Activated CD8-positive, alpha-beta memory T cell treated with anti-CD3 and anti-CD28 coated beads, Interleukin-2, amount 50 U/mL, for 24 hours (primary cell): ENCODE measurements around the gene CSNK2A1.

Source experiments
- DNase-seq: peaks from one replicate; pipeline ENCODE4 v3.0.0-alpha.2; 2020; ENCODE audit errors: extremely low read depth

The CSNK2A1 gene

DNA sequence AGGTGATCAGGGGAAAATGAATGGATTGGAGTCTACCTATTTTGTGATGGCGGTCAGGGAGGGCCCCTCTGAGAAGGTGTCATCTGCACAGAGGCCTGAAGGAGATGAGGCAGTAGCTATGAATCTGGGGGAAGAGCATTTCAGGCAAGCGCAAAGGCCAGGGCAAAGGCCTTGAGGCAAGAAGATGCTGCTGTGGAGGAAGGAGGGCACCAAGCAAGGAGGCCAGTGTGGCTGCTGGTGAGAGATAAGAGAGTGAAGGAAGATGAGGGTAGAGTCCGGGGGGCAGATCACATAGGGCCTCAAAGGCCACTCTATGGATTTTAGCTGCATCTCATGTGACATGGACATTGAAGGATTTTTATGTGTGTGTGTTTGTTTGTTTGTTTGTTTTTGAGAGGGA is 20.6 kb upstream of the CSNK2A1 start:
- DNase-seq, result no peak

DNA sequence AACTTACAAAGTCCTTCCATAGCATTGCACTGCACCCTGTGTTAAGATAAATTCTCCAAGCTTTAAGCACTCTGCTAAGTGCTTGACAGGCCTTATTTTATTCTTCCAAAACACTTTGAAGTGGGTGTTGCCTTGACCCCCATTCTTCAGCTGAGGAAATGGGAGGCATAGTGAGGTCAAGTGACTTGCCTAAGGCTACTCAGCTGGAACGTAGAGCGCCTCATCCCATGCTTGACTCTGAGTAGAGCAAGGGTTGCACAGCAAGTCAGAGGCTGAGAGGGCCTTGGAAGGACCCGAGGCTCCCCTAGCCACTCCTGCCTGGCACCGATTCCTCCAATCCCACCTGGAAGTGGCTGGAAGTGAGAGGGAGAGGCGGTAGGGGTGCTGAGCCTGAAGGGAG is 19.6 kb upstream of the CSNK2A1 start:
- DNase-seq, result no peak

DNA sequence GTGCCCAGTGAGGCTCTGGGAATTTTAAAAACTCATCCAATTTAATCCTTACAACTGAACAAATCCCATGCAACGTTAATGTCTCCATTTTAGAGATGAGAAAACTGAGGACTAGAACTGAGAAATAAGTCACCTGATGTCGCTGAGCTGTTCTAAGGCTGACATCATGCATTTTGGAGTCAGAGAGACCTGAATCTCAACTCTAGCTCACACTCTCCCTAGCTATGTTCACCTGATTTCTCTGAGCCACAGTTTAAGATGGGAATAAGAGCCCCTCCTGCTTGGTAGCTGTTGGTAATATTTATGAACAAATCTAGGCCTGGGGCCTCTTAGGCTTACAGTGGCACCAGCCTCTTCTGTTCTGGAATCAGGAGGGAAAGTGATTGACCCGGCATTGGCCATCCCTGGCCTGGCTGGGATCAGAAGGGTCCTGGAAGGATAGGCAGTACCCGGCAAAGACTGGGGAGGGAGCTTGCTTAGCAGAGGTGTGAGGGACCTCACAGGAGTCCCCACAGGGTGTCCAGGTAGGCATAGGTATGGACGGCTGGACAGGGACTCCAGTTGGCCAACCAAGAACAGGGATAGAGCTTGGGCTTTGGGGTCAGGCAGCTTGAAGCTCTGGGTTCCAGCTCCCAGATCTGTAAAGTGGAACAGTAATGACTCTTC is 18.8 kb upstream of the CSNK2A1 start:
- no peak for DNase-seq

DNA sequence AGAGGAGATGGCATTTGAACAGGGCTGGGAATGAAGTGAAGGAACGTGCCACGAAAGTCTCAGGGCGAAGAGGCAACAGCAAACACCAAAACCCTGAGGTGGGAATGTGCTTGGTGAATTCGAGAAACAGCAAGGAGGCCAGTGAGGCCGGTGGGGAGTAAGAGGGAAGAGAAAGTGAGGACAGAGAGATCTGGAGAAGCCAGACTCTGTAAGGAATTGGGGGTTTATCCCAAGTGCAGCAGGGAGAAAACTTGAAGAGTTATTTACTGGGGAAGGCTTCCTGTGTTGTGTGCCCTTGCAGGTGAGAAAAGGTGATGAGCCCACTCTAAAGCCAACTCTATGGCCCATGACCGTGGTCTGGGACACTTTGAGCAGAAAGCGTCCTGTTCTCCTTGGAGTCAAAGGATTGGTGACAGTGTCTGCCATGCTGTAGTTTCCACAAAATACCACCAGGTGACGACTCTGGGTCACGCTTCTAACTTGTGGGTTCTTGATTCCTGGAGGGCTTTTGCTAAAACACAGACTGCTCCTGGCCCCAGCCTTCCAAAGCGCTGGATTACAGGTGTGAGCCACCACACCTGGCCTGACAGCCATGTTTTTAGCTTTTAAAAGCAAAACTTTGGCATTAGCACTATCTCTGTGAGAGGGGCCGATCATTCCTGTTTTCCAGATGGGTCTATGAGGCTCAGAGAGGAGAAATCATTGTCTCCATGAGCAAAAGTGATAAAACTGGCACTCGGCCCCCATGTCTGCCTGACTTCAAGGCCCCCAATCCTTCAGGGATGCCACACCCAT is 18.0 kb upstream of the CSNK2A1 start:
- DNase-seq, result no peak

DNA sequence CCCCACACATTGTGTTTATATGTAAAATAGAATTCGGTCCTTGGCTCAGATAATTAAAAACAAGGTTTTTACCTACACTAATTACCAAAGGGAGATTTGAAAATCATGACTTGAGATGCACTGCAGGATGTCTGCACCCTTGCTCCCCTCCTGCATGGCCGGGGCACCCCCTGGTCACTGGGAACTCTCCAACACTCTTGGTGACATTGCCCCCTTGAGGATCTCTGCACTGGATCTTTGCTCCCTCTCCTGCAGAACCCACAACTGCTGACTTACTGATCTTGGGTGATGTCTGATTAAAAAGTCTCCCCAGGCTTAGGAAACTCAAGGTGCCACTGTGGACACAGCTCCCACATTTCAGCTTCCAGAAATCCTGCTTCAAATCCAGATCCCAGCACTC is 17.1 kb upstream of the CSNK2A1 start:
- no peak for DNase-seq

DNA sequence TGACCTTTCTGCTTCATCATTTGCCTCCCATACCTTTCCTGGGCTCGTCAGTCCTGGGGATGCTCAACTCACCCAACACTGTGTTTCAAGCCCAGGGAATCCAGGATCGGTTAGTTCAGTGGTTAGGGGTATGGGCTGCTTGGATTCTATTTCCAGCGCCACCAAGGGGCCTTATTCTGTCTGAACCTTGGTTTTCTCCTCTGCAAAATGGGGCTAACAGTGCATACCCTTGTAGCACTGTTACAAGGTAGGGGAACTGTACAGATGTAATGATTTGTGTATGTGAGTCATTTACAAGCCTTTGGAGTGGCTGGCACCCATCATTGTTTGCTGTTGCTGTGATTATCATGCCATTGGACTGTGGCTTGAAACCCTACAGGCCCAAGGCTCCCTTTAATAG is 14.5 kb upstream of the CSNK2A1 start:
- DNase-seq, result no peak

DNA sequence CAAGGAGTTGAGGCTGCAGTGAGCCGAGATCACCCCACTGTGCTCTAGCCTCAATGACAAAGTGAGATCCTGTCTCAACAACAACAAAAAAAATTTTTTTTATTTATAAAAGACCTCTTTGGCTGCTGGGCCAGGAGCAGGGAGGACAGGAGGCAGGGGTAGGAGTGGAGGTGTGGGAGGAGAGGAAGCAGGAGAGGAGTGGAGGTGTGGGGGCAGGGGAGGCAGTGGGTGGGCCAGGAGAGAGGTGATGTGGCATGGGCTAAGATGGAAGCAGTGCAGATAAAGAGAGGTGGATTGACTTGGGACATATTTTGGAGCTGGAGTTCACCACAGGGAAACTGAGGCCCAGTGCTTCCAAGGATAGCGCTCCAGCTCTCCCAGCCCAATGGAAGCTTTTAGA is 13.4 kb upstream of the CSNK2A1 start:
- DNase-seq, result no peak

DNA sequence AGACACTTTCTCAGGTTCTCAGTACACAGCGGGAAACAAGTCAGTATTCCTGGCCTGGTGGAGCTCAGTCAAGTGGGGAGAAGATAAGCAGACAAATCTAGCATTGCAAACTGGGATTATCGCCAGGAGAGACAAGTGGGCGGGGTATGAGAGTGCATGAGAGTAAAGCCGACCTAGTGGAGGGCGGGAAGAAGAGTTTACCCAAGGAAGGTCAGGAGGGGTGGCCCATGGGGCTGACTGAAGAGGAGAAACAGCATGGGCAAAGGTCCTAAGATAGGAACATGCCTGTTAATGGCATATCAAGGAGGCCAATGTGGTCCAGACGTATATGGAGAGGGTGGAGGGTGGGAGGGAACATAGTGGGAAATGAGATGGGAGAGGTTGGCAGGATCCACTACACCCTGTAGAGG is 12.4 kb upstream of the CSNK2A1 start:
- no peak for DNase-seq

DNA sequence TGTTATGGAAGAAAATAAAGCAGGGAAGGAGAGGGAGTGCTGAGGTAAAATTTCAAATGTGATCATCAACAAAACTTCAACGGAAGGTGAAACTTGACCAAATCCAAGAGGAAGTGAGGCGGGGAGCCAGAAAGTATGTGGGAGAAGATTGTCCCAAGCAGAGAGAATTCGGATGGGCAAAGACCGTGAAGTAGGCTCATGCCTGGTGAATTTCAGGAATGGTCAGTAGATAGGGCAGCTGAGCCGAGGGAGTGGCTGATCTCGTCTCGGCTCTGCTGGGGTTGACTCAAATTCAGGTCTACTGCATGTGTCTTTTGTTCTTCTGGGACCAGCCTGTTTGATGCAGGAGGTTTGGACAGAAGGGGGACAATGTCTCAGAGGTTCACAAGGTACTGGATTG is 7.0 kb upstream of the CSNK2A1 start:
- DNase-seq, result no peak

DNA sequence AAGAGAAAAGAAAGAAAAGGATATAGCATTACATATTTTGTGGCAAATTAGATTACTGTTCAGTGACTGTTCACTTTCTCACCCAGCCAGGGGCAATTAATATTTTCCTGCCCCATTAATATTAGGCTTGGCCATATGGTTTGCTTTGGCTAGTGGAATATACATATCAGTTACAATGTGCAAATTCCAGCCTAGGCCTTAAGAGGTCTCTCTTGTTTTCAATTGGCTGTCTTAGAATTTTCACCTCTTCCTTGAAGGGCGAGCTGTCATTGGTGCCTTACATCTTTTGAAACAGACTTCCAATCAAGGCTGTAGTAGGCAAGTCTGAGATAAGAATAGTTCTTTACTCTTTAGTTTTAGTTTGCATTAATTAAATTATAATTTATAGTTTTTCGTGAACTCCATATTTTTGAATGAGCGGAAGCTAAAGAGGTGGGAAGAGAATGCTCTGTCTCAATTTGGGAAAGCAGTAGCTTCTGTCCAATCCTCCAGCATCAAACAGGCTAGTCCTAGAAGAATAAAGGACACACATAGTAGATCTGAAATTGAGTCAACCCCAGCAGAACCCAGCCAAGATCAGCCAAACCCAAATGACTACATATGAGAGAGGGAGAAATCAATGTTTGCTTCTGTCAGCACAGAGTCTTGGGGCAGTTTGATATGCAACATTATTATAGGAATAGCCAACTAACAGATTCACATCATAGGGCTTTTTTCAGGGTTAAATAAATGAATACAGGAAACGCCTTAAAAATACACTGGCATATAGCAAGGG is 6.3 kb upstream of the CSNK2A1 start:
- no peak for DNase-seq

DNA sequence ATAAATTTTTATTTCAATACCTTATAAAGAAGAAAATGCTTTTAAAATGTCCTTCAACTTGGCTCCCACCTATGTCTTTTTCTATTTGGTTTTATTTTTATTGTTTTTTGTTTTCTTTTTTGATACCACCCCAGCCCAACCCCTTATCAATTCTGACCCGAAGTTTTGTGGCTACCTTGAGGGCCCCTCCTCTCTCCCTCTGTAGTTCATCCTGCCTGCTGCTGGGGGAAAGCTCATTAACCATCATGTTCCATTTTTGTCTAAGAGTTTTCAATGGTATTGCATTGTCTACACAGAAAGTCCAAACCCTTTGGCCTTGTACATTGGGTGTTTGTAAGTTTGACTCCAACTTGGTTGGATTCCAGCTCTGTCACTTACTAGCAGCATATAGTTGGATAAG is 5.3 kb upstream of the CSNK2A1 start:
- no peak for DNase-seq

DNA sequence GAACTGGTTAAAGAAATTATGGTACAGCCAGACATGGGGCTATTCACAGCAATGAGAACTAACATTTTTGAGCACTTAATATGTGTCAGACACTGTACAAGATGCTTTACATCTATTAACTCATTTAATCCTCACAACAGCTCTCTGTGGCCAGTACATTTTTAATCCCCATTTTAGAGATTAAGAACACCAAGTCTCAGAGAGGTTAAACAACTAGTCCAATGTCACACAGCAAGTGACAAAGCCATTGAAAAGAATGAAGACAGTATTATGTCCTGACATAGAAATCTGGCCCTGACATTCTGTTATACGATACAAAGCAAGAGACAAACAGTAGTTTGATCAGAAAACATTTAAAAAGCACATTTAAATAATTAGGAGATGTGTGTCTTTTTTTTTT is 3.8 kb upstream of the CSNK2A1 start:
- DNase-seq, result no peak

DNA sequence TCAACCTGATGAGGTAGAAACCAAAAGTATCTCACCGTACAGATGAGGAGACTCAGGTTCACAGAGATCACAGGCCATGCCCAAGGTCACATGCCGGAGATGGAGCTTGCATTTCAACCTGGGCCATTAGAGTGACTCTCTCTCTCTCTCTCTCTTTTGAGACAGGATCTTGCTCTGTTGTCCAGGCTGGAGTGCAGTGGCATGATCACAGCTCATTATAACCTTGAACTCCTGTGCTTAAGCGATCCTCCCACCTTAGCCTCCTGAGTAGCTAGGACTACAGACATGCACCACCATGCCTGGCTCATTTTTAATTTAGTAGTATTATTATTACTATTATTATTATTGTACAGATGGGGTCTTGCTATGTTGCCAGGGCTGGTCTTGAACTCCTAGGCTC is 2.8 kb upstream of the CSNK2A1 start:
- DNase-seq, result no peak

DNA sequence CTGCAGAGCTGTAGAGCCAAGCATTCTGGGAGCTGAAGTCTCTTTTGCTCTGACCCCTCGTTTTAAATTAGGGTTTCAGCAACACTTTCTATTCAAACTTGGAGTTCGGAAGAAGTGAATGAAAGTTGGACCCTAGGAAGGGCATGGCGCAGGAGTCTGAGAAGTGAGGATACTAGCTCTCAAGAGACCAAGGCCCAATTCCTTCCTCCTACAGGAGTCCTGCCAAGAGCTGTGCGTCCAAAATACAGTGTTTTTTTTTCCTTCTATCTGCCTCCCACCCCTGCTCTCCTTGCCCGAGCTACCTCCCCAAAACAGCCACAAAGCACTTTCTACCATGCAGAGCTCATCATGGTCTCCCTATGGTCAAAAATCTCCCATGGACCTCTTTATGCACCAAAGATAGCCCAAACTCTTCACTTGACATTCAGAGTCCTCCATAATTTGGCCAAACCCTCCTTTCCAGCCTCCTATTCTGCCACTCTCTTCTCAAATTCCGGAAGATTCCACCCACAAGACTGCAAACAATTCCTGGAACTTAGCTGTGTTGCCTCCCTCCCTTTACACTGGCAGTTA is 649 bp upstream of the CSNK2A1 start:
- no peak for DNase-seq

DNA sequence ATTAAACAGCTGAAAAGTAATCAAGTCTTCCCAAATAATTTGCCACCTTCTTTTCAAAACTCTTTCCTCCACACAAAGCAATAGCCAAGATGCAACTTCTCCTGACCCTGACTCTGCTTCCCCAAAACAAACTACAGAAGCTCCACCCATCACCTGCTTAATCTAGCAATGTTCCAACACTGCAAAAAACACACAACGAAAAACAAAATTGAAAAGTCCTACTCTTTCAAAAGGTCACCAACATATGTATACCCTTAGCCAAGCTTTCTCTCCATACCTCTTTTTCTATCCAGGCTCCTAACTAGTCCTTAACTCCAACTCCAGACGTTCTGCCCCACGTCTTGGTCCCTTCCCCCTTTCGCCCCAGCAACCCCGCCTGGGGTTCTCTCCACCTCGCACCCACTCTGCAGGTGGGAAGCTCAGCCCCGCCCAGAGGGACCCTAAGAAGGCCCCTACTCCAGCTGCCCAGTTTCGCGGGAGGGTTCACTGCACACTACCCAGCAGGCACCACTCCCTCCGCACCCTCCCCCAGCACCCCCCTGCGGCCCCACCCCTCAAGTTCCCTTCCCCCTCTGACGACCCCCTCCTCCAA is 717 bp downstream of the CSNK2A1 start:
- no peak for DNase-seq

DNA sequence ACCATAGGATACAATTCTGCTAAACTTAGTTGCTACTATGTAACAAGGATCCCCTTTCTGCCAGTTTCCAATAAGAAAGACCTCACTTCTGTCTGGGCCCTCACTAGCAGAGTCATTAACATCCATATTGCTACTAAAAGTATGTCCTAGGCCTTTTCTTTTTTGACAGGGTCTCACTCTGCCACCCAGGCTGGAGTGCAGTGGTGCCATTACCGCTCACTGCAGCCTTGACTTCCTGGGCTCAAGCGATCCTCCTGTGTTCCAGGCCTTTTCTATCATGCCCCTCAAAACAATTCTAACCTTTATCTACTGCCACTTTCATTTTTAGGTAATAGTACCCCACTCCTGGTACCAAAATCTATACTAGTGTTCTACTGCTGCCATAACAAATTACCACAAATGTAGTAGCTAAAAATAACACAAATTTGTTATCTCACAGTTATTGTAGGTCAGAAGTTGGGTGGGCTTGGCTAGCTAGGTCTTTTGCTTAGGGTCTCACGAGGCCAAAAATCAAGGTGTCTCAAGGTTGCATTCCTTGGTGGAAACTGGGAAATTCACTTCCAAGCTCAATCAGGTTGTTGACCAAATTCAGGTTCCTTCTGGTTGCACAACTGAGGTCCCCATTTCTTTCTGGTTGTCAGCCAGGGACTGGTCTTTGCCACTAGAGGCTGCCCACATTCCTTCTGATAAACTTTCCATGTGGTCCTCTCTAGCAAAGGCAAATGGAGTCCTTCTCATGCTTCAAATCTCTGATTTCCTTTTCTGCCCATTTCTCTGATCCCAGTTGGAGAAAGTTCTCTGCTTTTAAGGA is 3.0 kb downstream of the CSNK2A1 start:
- DNase-seq, result no peak

DNA sequence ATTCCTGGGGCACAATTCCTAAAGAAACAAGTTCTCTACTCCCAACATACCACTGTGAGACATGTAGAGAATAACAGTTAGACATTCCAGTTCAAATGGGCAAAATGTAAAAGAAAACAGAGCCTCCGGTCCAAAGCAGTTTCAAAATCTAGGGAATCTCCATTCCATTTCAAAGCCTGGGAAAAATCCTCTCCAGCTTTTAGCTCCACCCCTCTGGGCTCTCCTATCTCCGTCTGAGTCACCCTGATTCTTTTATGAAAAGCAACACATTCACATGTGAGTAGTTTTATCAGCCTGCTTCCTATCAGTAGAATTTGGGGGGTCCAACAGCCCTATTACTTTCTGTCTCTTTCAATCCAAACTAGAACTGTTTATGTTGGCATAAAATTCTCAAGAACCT is 3.7 kb downstream of the CSNK2A1 start:
- DNase-seq, result no peak

DNA sequence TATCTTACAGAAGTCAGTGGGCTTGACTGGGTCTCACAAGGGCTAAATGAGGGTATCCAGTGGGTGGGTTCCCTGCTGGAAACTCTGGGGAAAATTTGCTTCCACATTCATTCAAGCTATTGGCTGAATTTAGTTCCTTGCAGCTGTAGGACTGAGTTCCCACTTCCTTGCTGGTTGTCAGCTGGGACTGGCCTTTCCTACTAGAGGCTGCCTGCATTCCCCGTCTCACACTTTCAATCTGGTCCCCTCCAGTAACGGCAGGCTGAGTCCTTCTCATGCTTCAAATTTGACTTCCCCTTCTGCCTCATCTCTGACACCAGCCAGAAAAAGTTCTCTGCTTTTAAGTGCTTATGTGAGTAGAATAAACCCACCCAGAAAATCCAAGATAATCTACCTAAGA is 4.4 kb downstream of the CSNK2A1 start:
- no peak for DNase-seq

DNA sequence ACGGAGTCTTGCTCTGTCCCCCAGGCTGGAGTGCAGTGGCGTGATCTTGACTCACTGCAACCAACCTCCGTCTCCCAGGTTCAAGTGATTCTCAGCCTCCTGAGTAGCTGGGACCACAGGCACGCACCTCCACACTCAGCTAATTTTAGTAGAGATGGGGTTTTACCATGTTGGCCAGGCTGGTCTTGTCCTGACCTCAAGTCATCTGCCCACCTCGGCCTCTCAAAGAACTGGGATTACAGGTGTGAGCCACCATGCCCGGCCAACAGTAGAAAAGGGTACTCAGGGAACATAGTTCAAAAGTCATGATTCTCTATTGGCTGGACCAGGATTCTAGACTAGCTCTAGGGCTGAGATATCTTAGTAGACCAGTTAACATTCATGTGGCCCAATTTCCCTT is 5.6 kb downstream of the CSNK2A1 start:
- DNase-seq, result no peak

DNA sequence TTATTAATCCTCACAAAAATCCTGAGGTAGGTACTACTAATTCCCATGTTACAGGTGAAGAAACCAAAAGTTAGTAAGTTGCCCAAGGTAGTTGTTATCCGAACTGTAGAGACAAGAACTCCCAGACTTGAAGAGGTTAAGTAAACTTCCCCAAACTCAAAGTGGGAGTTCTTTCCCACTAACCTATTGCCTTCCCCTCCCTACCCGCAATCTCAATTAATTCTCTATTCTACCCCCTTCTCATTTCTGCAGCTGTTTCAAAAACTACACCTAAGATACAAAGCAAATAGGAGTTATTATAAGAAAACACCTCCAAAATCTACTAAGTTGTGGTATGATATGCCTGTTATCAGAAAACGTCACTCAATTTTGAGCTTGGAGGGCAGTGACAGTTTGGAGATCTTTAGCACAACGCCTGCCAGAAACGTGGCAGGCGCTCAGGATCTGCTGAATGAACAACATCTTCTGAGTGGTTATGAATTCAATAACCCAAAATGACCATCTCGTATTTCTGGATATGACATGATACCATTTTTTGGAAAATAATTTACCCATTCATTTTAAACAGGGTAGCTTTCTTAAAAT is 7.1 kb downstream of the CSNK2A1 start:
- no peak for DNase-seq

DNA sequence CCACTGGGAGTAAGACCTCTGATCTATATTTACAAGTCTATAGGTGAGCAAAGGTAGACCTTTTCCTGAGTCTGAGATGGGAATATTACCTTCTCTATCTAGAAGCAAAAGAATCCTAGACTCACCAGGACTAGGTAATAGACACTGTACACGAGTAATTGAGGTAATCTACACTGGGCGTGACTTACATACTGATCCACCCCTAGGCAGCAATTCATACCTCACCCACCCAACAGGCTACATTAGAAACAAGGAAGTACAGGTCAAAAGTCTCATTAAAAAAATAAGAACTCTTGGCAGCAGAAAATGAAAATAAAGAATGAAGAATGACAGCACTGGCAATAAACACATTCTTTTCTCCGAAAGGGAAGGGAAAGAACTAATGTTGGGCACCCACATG is 7.6 kb downstream of the CSNK2A1 start:
- no peak for DNase-seq
